ENCODE data around the gene NPAS2.

GRCh38 chr2:100812573-100812972 is 7.4 kb upstream of the NPAS2 start:
- TF ChIP-seq EZH2 (IDR thresholded peaks at IDR 0.05; ENCODE audit: borderline replicate concordance, low read depth, low read length, severe bottlenecking) (no peak), POLR2A (IDR thresholded peaks at IDR 0.05; ENCODE audit: low read depth, low read length) (no peak), CTCF (IDR thresholded peaks at IDR 0.05; ENCODE audit: extremely low read depth in 1 of 2, insufficient read depth in 1 of 2, low read depth in 1 of 2, low read length in 2 of 2) (no peak)
